Measurements from ENCODE around the gene LPIN2. TPM values are rescaled to one million over a fixed set of nuclear protein-coding genes. Genes with fewer than 3 reads are reported as not detected.

Gene LPIN2
- polyA plus RNA-seq, 1 donor (not counting 4 experiments of a cell fraction or from before 2014, with no cell fraction given), result 3.9 TPM

DNA sequence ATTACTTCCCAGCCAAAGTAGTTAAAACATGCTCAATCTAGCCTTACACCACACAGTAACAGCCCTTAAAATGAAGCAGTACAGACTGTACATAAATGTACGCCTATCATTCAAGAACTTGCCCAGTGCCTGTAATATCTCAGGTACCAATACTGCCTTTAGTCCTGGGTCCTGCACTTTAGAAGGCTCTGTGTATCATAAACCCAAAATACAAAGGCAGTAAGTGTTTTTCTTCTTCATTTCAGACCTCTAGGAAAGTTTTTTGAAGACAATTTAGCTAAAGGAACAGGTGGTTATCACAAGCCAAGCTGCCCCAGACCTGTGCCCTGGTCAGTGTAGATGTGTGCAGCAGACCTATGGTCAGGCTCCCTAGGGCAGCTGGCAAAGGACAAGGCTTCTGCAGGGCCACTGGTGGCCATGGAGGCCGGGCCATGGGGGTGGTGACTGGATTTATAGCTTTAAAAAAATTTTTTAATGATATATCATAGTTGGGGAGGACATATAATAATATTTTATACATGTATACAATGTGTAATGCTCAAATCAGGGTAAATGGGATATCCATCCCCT is 18.8 kb downstream of the LPIN2 start:
- dilution Hi-C loops (cut with MboI; ENCODE audit: extremely low pct_ligation_motif_present, low sequenced_read_pairs), result no loop called here
- no peaks in the 10 kb centered on the region for H3K79me2 ChIP-seq (ENCODE audit: control insufficient read depth, insufficient read depth, low read length)

DNA sequence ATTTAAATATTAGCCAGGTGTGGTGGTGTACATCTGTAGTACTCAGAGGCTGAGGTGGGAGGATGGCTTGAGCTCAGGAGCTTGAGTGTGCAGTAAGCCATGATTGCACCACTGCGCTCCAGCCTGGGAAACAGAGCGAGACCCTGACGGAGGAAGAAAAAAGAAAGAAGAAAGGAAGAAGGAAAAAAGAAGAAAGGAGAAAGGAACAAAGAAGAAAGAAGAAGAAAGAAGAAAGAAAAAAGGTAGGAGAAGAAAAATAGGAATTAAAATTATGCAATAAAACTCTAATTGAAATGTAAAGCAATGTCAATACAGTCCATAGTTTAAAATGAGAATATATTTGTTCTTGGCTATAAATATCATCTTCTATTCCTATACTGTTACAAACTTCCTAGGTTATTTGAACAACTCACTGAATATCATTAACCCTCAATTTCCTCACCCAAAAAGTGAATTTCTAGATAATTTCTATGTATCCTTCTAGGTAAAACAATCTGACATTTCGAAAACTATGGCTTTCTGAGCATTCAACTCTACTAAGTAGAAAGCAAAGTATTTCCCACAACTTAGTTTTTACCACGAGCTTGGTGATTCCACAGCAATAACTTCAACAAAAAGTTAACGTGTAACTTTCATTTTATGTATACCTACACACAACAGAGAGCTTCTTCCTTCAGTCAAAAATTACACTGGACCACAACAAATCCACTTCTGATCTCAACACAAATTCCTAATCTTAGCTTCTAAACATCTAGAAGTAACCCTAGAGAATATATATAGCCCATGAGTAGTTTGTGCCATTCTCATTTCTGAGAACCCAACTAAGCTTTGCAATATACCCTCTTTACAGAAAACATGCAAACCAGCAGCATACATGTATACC is 19.7 kb downstream of the LPIN2 start:
- no peaks in the 10 kb centered on the region for H3K9me1 ChIP-seq (ENCODE audit: control insufficient read depth, extremely low read depth, insufficient read depth, low read length)
- H3K9ac ChIP-seq (ENCODE audit: control insufficient read depth, extremely low read depth, insufficient read depth, low read length), result no peak overlapping the region
- dilution Hi-C loops (cut with MboI; ENCODE audit: extremely low pct_ligation_motif_present, low sequenced_read_pairs), result no loop called here
- no peak for TF ChIP-seq EZH2 (IDR thresholded peaks at IDR 0.05; ENCODE audit: low read length)
- TF ChIP-seq, protein P1, sequence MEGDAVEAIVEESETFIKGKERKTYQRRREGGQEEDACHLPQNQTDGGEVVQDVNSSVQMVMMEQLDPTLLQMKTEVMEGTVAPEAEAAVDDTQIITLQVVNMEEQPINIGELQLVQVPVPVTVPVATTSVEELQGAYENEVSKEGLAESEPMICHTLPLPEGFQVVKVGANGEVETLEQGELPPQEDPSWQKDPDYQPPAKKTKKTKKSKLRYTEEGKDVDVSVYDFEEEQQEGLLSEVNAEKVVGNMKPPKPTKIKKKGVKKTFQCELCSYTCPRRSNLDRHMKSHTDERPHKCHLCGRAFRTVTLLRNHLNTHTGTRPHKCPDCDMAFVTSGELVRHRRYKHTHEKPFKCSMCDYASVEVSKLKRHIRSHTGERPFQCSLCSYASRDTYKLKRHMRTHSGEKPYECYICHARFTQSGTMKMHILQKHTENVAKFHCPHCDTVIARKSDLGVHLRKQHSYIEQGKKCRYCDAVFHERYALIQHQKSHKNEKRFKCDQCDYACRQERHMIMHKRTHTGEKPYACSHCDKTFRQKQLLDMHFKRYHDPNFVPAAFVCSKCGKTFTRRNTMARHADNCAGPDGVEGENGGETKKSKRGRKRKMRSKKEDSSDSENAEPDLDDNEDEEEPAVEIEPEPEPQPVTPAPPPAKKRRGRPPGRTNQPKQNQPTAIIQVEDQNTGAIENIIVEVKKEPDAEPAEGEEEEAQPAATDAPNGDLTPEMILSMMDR (optimal IDR thresholded peaks at IDR 0.05 in 1 of 3, IDR thresholded peaks at IDR 0.05 in 1 of 3, conservative IDR thresholded peaks at IDR 0.05 in 1 of 3; ENCODE audit: extremely low read depth in 1 of 3, insufficient read depth in 2 of 3, low read length in 3 of 3), result no peak
- H3K27me3 ChIP-seq (ENCODE audit: control insufficient read depth, extremely low read depth, insufficient read depth, low read length), result no peaks in the 10 kb centered on the region
- no peak overlapping the region for H3K27ac ChIP-seq (ENCODE audit: control insufficient read depth, insufficient read depth, low read length)
- no peak overlapping the region for H3K4me2 ChIP-seq (ENCODE audit: control insufficient read depth, extremely low read depth, insufficient read depth, low read depth, low read length)
- H3K4me3 ChIP-seq (ENCODE audit: control insufficient read depth in 2 of 3, extremely low read depth in 1 of 3, insufficient read depth in 2 of 3, low read depth in 1 of 3, low read length in 3 of 3), result no peak overlapping the region
- FAIRE-seq (no peak), DNase-seq (ENCODE audit: low read depth, low spot score) (no peak)
- H3K36me3 ChIP-seq (ENCODE audit: control insufficient read depth in 2 of 2, extremely low read depth in 1 of 2, insufficient read depth in 2 of 2, low read length in 2 of 2), result no peaks in the 10 kb centered on the region
- no peak overlapping the region for H2AFZ ChIP-seq (ENCODE audit: control insufficient read depth, low read length)
- no peaks in the 10 kb centered on the region for H3K9me3 ChIP-seq (ENCODE audit: control insufficient read depth, low read depth, low read length)
- H3K79me2 ChIP-seq (ENCODE audit: control insufficient read depth, insufficient read depth, low read length), result no peaks in the 10 kb centered on the region
- H3K4me1 ChIP-seq (ENCODE audit: control insufficient read depth, extremely low read depth, insufficient read depth, low read length), result no peaks in the 10 kb centered on the region
- no peaks in the 10 kb centered on the region for H4K20me1 ChIP-seq (ENCODE audit: control insufficient read depth, extremely low read depth, insufficient read depth, low read length)

More for the DNA sequence above, 18.8 kb downstream of the LPIN2 start:
- Histone ChIP-seq H4K20me1 (ENCODE audit: control insufficient read depth, extremely low read depth, insufficient read depth, low read length) (no peaks in the 10 kb centered on the region), H3K4me3 (ENCODE audit: control insufficient read depth in 2 of 3, extremely low read depth in 1 of 3, insufficient read depth in 2 of 3, low read depth in 1 of 3, low read length in 3 of 3) (no peak overlapping the region), H3K4me1 (ENCODE audit: control insufficient read depth, extremely low read depth, insufficient read depth, low read length) (no peaks in the 10 kb centered on the region), H3K36me3 (ENCODE audit: control insufficient read depth in 2 of 2, extremely low read depth in 1 of 2, insufficient read depth in 2 of 2, low read length in 2 of 2) (no peaks in the 10 kb centered on the region), H3K9ac (ENCODE audit: control insufficient read depth, extremely low read depth, insufficient read depth, low read length) (no peak overlapping the region), H3K9me3 (ENCODE audit: control insufficient read depth, low read depth, low read length) (no peaks in the 10 kb centered on the region), H3K27me3 (ENCODE audit: control insufficient read depth, extremely low read depth, insufficient read depth, low read length) (no peaks in the 10 kb centered on the region), H3K9me1 (ENCODE audit: control insufficient read depth, extremely low read depth, insufficient read depth, low read length) (no peaks in the 10 kb centered on the region), H2AFZ (ENCODE audit: control insufficient read depth, low read length) (no peak overlapping the region), H3K27ac (ENCODE audit: control insufficient read depth, insufficient read depth, low read length) (no peak overlapping the region), H3K4me2 (ENCODE audit: control insufficient read depth, extremely low read depth, insufficient read depth, low read depth, low read length) (no peak overlapping the region)
- DNase-seq (ENCODE audit: low read depth, low spot score) (no peak), FAIRE-seq (no peak)
- TF ChIP-seq, protein P1 (optimal IDR thresholded peaks at IDR 0.05 in 1 of 3, IDR thresholded peaks at IDR 0.05 in 1 of 3, conservative IDR thresholded peaks at IDR 0.05 in 1 of 3; ENCODE audit: extremely low read depth in 1 of 3, insufficient read depth in 2 of 3, low read length in 3 of 3), result no peak
- no peak for TF ChIP-seq EZH2 (IDR thresholded peaks at IDR 0.05; ENCODE audit: low read length)

Measured in keratinocyte (primary cell).